CD4-positive, alpha-beta T cell (primary cell): ENCODE results near the gene FOXC1. TPM values are rescaled to one million over a fixed set of nuclear protein-coding genes. Genes with fewer than 3 reads are reported as not detected.

ENCODE experiments used
- ATAC-seq: fragments of 200-7000 bp; cut with Tn5 transposase; one replicate; pipeline ENCODE4 v1.10.0; 2022; ENCODE audit warnings: mild to moderate bottlenecking; ENCODE audit not compliant: poor library complexity
- CTCF ChIA-PET: fragments of 350-600 bp; sonication (Branson Sonifier 250); formaldehyde crosslinking; loops from one replicate; lab custom pipeline; 2021; ENCODE audit warnings: antibody characterized with exemption, inconsistent platforms; lab: Charles Lee
- POLR2A ChIA-PET: fragments of 350-600 bp; sonication (Branson Sonifier 250); formaldehyde crosslinking; loops from one replicate; lab custom pipeline; 2021; ENCODE audit warnings: antibody characterized with exemption, inconsistent platforms; lab: Charles Lee
- DNase-seq, 14 experiments: peaks; one replicate each; pipeline ENCODE4 v3.0.0-alpha.2; 2013 to 2020; ENCODE audit warnings: mixed read lengths in 2 of 14
- H3K27ac ChIP-seq, 2 donors: one replicate each; pipeline versions ENCODE4 v1.5.1 to v1.7.0; 2013; ENCODE audit warnings: low read length in 2 of 2, low read depth in 1 of 2, mild to moderate bottlenecking in 1 of 2
- H3K27me3 ChIP-seq, 2 experiments: 1 replicate in 1 of 2; 2 replicates in 1 of 2; pipeline versions ENCODE4 v1.6.1 to v1.7.0; 2013; ENCODE audit warnings: low read length in 2 of 2, control low read depth in 1 of 2, mild to moderate bottlenecking in 1 of 2, moderate library complexity in 1 of 2; ENCODE audit not compliant: insufficient read depth in 2 of 2, control insufficient read depth in 1 of 2
- H3K36me3 ChIP-seq: one replicate; pipeline ENCODE4 v1.6.1; 2013; ENCODE audit warnings: low read length, control low read depth; ENCODE audit not compliant: insufficient read depth
- H3K4me1 ChIP-seq: one replicate; pipeline ENCODE4 v1.6.1; 2013; ENCODE audit warnings: low read length, control low read depth; ENCODE audit not compliant: insufficient read depth
- H3K4me3 ChIP-seq: one replicate; pipeline ENCODE4 v1.5.1; 2013; ENCODE audit warnings: mild to moderate bottlenecking, low read length, moderate library complexity
- H3K9me3 ChIP-seq, 2 experiments: 1 replicate in 1 of 2; 2 replicates in 1 of 2; pipeline versions ENCODE4 v1.6.1 to v1.7.0; 2013; ENCODE audit warnings: low read length in 2 of 2, mild to moderate bottlenecking in 2 of 2, control low read depth in 1 of 2, moderate library complexity in 1 of 2; ENCODE audit not compliant: control insufficient read depth in 1 of 2, insufficient read depth in 1 of 2
- H3K27ac Mint-ChIP-seq: one replicate; pipeline ENCODE4 v1.8.0; 2020; ENCODE audit warnings: mixed read lengths
- H3K27me3 Mint-ChIP-seq: one replicate; pipeline ENCODE4 v1.8.0; 2021; ENCODE audit warnings: mixed read lengths
- H3K36me3 Mint-ChIP-seq: one replicate; pipeline ENCODE4 v1.8.0; 2021; ENCODE audit warnings: low read depth, mixed read lengths
- H3K4me1 Mint-ChIP-seq: one replicate; pipeline ENCODE4 v1.8.0; 2021; ENCODE audit warnings: low read depth, mixed read lengths
- H3K4me3 Mint-ChIP-seq: one replicate; pipeline ENCODE4 v1.8.0; 2020; ENCODE audit warnings: mild to moderate bottlenecking, mixed read lengths
- H3K9me3 Mint-ChIP-seq: one replicate; pipeline ENCODE4 v1.8.0; 2020; ENCODE audit warnings: mixed read lengths
- intact Hi-C, 2 experiments: fragments of 100-400 bp; cut with DNase I in 1 of 2; cut with micrococcal nuclease in 1 of 2; formaldehyde crosslinking; loops; one replicate each; pipeline versions ENCODE4 v1.15.1 to v1.9.0; 2023 to 2025; cut with DNase I, micrococcal nuclease
- total RNA-seq, 174 experiments: library from RNA in 2 of 174; stranded (reverse) in 2 of 174; gene quantifications; one replicate each; pipeline ENCODE4 v1.2.3 and lab custom pipeline; 2021 to 2026
- TF ChIP-seq, protein P1 (sequence below): fragments of 200-600 bp; IDR thresholded peaks from one replicate; pipeline ENCODE4 v1.8.0; 2022; ENCODE audit warnings: antibody characterized with exemption, mild to moderate bottlenecking

The FOXC1 gene
- total RNA-seq, 2 experiments from 2014 or later = not detected

DNA sequence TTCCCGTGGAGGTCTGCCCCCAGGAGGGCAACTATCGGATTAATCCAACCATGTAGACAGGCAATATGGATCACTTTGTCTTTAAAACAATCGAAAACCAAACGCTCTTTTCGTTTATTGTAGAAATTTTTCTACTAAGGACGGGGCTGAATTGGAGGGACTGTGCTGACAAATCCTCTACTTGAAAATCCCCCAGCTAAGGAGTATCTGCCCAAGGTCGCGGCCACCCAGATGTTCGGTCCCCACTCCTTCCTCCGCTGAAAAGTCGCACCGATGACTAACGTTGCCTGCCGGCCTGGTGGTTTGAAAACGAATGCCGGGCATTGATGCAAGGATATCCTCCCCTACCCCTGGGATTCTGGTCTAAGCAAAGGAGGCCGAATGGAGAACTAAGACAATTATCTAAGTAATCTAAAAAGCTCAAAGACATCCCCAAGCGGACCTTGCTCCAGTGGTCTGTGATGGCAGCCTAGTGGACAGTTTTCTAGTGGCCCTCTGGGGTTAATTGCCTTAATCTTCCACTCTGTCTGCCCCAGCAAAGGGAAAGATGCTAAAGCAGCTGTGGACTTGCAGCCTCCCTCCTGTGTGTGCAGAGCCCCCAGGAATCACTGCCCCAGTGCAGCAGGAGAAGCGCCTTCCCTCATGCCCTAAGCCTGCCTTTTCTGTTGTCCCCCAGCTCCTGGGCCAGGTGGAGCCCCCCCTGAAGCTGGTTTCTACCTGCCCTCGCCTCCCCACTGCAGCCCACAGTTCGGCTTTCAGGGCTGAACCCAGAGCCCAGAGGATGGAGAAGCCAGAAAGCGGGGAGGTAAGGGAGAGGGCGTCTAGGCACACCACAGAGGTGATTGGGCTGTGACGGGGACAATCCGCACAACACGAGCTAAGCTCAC, 3.6 kb upstream of the FOXC1 start:
- intact Hi-C loops = loop anchor here (2.0 to 10.0 kb wide), 3 partner anchors 591 to 1029 kb away; no protein-coding TSS in a partner anchor
- H3K27me3 ChIP-seq = peaks cover 67 to 84% of the 10 kb centered on the region in 2 experiments
- Mint-ChIP-seq H3K36me3 (no peaks in the 10 kb centered on the region), H3K4me3 (peak overlapping the region; percentile 68), H3K27ac (no peak overlapping the region), H3K9me3 (no peaks in the 10 kb centered on the region), H3K27me3 (peaks cover 75% of the 10 kb centered on the region), H3K4me1 (peaks cover 41% of the 10 kb centered on the region)
- DNase-seq (peak in 1 of 14 experiments; percentile 20), ATAC-seq (no peak)
- no peaks in the 10 kb centered on the region for H3K36me3 ChIP-seq
- CTCF ChIA-PET = interaction anchor here (1.0 to 1.5 kb wide), 2 partner anchors 10 to 1028 kb away, joined by 3 read pairs; no protein-coding TSS in a partner anchor
- TF ChIP-seq, protein P1, sequence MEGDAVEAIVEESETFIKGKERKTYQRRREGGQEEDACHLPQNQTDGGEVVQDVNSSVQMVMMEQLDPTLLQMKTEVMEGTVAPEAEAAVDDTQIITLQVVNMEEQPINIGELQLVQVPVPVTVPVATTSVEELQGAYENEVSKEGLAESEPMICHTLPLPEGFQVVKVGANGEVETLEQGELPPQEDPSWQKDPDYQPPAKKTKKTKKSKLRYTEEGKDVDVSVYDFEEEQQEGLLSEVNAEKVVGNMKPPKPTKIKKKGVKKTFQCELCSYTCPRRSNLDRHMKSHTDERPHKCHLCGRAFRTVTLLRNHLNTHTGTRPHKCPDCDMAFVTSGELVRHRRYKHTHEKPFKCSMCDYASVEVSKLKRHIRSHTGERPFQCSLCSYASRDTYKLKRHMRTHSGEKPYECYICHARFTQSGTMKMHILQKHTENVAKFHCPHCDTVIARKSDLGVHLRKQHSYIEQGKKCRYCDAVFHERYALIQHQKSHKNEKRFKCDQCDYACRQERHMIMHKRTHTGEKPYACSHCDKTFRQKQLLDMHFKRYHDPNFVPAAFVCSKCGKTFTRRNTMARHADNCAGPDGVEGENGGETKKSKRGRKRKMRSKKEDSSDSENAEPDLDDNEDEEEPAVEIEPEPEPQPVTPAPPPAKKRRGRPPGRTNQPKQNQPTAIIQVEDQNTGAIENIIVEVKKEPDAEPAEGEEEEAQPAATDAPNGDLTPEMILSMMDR = no peak
- H3K27ac ChIP-seq = no peak overlapping the region
- peaks cover 0 to 33% of the 10 kb centered on the region in 2 experiments for H3K9me3 ChIP-seq
- POLR2A ChIA-PET = no interaction called here
- H3K4me1 ChIP-seq = peaks cover 60% of the 10 kb centered on the region
- H3K4me3 ChIP-seq = no peak overlapping the region

DNA sequence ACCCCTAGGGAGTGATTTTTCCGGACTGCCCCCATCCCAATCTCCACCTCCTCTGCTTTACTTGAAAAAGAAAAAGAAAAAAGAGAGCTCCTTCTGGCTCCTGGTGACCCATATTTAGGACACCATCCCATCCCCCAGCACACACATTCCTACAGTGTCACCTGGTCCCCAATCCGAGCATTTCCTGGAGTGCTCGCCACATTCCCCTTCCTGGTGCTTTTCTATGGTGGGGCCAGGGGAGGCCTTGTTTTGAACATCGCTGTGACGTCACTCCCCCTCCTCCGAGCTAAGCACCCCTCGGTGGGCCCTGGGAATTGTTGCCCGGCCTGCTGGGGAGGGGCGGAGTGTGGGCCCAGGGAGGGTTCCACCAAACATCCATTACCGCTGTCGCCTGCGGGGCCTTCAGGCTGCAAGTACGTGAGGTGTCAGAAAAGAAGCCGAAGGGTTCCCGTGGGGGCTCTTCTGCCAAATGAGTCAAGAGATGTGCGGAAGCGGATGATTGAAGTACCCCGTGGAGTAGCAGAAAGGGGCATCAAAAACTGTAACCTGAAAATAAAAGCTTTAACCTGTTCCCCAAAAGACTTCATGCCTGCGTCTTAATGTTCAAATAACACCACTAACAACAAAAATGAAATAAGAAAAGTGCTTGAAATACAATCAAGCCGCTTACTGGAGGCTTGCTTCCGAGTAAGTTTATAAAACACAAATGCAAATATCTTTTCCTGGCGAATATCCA, 2.8 kb upstream of the FOXC1 start:
- peak in 1 of 14 experiments; percentile 14 for DNase-seq
- Histone ChIP-seq H3K4me1 (peaks cover 63% of the 10 kb centered on the region), H3K27ac (no peak overlapping the region), H3K9me3 (peaks cover 0 to 30% of the 10 kb centered on the region in 2 experiments), H3K36me3 (no peaks in the 10 kb centered on the region), H3K4me3 (no peak overlapping the region), H3K27me3 (peaks cover 67 to 80% of the 10 kb centered on the region in 2 experiments)
- POLR2A ChIA-PET = interaction anchor here (0.8 to 1.5 kb wide), 2 partner anchors 13 to 1027 kb away, joined by 3 to 4 read pairs; no protein-coding TSS in a partner anchor
- TF ChIP-seq, protein P1 = no peak
- intact Hi-C loops = loop anchor here in 1 of 2 experiments (10.0 kb wide), 1 partner anchor 838 kb away; no protein-coding TSS in a partner anchor
- CTCF ChIA-PET = interaction anchor here (1.0 to 1.5 kb wide), 2 partner anchors 11 to 1028 kb away, joined by 3 read pairs; no protein-coding TSS in a partner anchor
- peaks cover 72% of the 10 kb centered on the region for H3K27me3 Mint-ChIP-seq
- peaks cover 43% of the 10 kb centered on the region for H3K4me1 Mint-ChIP-seq
- no peaks in the 10 kb centered on the region for H3K9me3 Mint-ChIP-seq
- no peak overlapping the region for H3K27ac Mint-ChIP-seq
- no peak for ATAC-seq
- peak overlapping the region; percentile 62 for H3K4me3 Mint-ChIP-seq
- peaks cover 2% of the 10 kb centered on the region for H3K36me3 Mint-ChIP-seq
